Epithelial cell of proximal tubule (primary cell): ENCODE measurements around the gene OBI1. TPM values are rescaled to one million over a fixed set of nuclear protein-coding genes. Genes with fewer than 3 reads are reported as not detected.

Experiments
- DNase-seq: peaks from one replicate; pipeline ENCODE4 v3.0.0-alpha.2; 2011; ENCODE audit warnings: low read depth
- H3K4me3 ChIP-seq: 2 replicates; pipeline ENCODE4 v1.5.1; 2011; ENCODE audit warnings: low read depth, mild to moderate bottlenecking, low read length
- CTCF ChIP-seq: conservative IDR thresholded peaks from 2 replicates; pipeline ENCODE4 v1.5.1; 2012; ENCODE audit warnings: low read depth, mild to moderate bottlenecking, low read length
- total RNA-seq: library from RNA; depleted of rRNA; stranded (reverse); fragments of >200 nt; gene quantifications from 2 replicates; pipeline ENCODE4 v1.2.3, GENCODE V29; 2015

The OBI1 gene
- total RNA-seq, 1 donor from 2014 or later, result 14.1 TPM

- no peak for DNase-seq
- no peak for TF ChIP-seq CTCF
- no peak overlapping the region for H3K4me3 ChIP-seq
Measured at GRCh38 chr13:78596399-78596735, 62.6 kb downstream of the OBI1 start.

DNA sequence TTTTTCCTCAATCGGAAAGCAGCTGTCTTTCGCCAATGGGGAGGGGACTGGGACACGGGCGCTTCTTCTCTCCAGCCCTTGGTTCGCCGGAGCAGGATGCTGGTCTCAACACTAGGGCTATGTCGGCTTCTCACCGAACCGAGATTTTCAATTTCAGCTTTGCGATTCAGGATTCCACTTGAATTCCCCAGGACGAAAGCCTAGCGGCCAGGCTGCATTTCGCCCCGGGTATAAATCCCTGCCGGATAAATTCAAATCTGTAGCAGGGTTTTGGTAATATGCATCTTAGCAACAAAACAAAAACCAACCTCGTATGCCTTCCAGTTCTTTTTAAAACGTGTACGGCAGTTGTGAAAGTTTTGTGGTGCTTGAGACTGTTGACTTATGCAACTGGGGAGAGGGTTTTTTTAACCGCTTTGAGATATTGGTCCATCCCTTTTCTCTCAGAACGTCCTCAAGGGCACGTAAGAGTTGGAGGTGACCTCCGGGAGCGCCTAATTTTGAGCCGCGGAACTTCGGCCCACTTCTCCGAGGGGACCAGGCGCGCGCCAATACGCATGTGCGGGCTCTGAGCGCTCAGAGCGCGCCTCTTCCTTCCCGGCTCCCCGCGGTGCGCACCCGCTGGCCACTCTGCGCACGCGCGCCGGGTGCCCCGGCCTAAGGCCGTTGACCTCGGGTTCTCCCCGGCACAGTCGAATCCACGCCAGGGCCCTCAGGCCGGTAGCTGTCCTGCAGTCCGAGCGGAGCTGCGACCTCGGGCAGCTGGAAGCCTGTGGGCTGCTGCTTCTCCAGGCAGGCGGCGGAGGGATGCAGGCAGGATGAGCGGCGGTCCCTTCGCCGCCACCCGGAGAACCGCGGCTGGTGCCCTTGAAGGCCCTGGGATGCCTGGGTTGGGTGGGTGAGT is 63.2 kb downstream of the OBI1 start:
- no peak for TF ChIP-seq CTCF
- DNase-seq, result no peak
- no peak overlapping the region for H3K4me3 ChIP-seq

DNA sequence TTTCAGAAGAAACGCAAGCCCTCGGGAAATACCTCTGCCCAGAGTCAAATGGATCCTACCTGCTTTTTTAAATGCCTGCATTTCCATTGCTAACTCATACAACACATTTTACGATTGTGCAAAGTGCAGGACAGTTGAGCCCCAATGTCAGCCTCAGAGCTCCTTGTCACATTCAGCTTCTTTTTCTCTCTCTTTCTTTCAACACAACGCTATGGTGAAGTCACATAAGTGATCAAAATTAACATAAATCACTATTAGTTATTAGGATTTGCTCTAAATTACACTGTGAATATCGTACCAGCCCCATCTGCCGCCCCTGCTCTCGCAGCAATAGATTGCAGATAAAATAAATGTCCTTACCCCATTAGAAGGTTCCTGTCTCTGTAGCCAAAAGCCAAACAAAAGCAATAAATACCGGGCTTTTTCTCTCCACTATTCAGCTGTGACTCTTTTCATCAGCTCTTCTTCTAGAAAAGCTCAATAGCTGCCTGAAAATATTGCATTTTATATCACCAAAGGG is 64.4 kb downstream of the OBI1 start:
- DNase-seq, result no peak
- TF ChIP-seq CTCF, result no peak
- no peak overlapping the region for H3K4me3 ChIP-seq

DNA sequence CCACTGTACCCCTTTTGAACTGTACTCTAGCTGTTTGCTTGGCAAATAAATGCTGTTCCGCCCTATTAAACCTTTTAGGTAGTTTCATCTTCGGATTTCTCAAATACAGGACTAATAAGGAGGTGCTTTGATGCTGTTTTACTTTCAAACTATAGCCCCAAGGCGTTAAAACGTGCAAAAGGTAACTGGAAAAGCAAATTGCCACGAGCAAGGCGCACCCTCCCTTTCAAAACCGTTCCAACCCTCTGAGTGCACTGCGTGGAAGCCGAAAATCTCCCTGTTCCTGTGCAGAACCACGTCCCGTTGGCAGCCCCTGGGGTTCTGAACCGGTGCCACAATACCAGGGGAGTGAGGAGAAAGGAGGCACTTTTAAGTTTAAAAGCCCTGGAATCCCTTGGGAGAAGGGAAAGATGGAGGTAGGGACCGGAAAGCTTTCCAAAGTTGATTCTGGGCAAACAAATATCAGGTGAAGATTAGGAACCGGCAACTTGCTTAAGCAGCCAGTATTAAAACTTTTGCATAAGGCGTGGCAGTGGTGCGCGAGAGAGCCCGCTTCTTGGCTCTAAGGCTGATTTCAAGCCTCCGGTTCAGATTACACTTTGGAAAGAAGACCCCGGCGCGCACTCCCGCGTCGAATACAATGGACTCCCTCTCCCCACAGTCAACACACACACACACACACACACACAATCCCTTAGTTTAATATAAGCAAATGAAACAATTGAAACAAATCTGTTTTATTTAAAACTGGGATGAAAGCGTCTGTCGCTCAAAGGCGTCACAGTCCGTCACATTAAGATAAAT is 65.1 kb downstream of the OBI1 start:
- DNase-seq, result no peak
- H3K4me3 ChIP-seq, result no peak overlapping the region
- no peak for TF ChIP-seq CTCF

DNA sequence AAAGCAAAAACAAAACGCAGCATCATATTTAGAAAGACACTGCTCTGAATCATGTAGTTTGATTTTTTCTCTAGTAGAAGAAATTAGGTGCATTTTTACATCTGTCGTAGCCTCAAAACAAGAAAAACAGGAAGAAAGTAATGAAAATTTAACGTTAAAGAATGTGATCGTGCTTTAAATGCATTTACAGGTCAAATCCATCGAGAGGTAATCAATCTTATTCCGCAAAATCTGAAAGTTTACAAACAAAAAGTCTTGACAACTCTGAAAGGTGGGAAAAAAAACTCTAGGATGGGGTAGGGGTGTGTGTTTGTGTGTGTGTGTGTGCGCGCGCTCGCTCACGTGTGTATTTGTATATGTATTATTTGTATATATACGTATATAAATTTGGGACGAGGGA is 65.8 kb downstream of the OBI1 start:
- TF ChIP-seq CTCF, result no peak
- no peak overlapping the region for H3K4me3 ChIP-seq
- no peak for DNase-seq

DNA sequence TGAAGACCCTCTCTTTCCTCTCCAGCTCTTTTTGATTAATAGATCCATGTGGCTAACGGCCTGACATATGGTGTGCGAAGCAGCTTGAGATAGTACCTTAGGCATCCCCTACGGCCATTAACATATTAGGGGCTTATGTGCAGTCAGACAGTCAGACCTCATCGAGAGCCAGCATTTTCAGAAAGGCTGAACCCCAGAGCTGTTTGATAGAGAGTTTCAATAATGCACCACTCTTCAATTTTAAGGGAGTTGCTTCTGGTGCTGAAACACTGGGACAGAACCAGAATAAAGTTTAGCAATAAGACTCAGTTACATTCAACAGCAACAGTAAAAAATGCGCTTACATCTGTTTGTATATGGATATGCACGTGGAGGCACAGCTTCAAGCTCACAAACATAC is 66.4 kb downstream of the OBI1 start:
- TF ChIP-seq CTCF, result no peak
- no peak for DNase-seq

More for the DNA sequence above, 66.4 kb downstream of the OBI1 start:
- no peak overlapping the region for H3K4me3 ChIP-seq
